Measurements from ENCODE around the gene KPNA4. TPM values are rescaled to one million over a fixed set of nuclear protein-coding genes. Genes with fewer than 3 reads are reported as not detected.
"Not testable (repeated sequence)": the region's sequence is repeated elsewhere in the genome, so short reads cannot be mapped to it uniquely, and the experiment has no call there.

Gene KPNA4
- total and polyA plus RNA-seq, 2 donors from 2014 or later, result 11.7 to 37.9 TPM

- Histone ChIP-seq H3K9ac (ENCODE audit: low read length in 3 of 3) (no peak overlapping the region), H3K4me1 (ENCODE audit: control insufficient read depth in 2 of 3, insufficient read depth in 2 of 3, low read depth in 1 of 3, low read length in 3 of 3) (no peaks in the 10 kb centered on the region), H3K27ac (ENCODE audit: low read depth in 2 of 2, low read length in 2 of 2) (no peak overlapping the region), H3K36me3 (ENCODE audit: control insufficient read depth in 2 of 3, insufficient read depth in 3 of 3, low read length in 3 of 3) (no peaks in the 10 kb centered on the region), H3K4me3 (ENCODE audit: low read length in 3 of 3) (no peak overlapping the region), H3K27me3 (ENCODE audit: control insufficient read depth, insufficient read depth, low read length) (no peaks in the 10 kb centered on the region), H3K9me3 (ENCODE audit: control insufficient read depth in 2 of 3, insufficient read depth in 1 of 3, low read length in 3 of 3) (no peaks in the 10 kb centered on the region)
- no peak for FAIRE-seq
- intact Hi-C loops (cut with DNase I), result no loop called here
- TF ChIP-seq CTCF (IDR thresholded peaks at IDR 0.05; ENCODE audit: borderline replicate concordance, extremely low read depth, insufficient read depth), result no peak
- no peak for DNase-seq
Measured at GRCh38 chr3:160605315-160605714, 39.9 kb upstream of the KPNA4 start.

GRCh38 chr3:160603845-160604244 is 38.5 kb upstream of the KPNA4 start:
- H3K9ac ChIP-seq (ENCODE audit: low read length in 3 of 3); H3K4me1 ChIP-seq (ENCODE audit: control insufficient read depth in 2 of 3, insufficient read depth in 2 of 3, low read depth in 1 of 3, low read length in 3 of 3); H3K27me3 ChIP-seq (ENCODE audit: control insufficient read depth, insufficient read depth, low read length); H3K36me3 ChIP-seq (ENCODE audit: control insufficient read depth in 2 of 3, insufficient read depth in 3 of 3, low read length in 3 of 3); FAIRE-seq; H3K4me3 ChIP-seq (ENCODE audit: low read length in 3 of 3); H3K27ac ChIP-seq (ENCODE audit: low read depth in 2 of 2, low read length in 2 of 2); DNase-seq; intact Hi-C loops (cut with DNase I); H3K9me3 ChIP-seq (ENCODE audit: control insufficient read depth in 2 of 3, insufficient read depth in 1 of 3, low read length in 3 of 3): not testable (repeated sequence)

- Histone ChIP-seq H3K27me3 (ENCODE audit: control insufficient read depth, insufficient read depth, low read length) (no peaks in the 10 kb centered on the region), H3K9ac (ENCODE audit: low read length in 3 of 3) (no peak overlapping the region), H3K36me3 (ENCODE audit: control insufficient read depth in 2 of 3, insufficient read depth in 3 of 3, low read length in 3 of 3) (no peaks in the 10 kb centered on the region), H3K9me3 (ENCODE audit: control insufficient read depth in 2 of 3, insufficient read depth in 1 of 3, low read length in 3 of 3) (no peaks in the 10 kb centered on the region), H3K27ac (ENCODE audit: low read depth in 2 of 2, low read length in 2 of 2) (no peak overlapping the region), H3K4me3 (ENCODE audit: low read length in 3 of 3) (no peak overlapping the region), H3K4me1 (ENCODE audit: control insufficient read depth in 2 of 3, insufficient read depth in 2 of 3, low read depth in 1 of 3, low read length in 3 of 3) (no peaks in the 10 kb centered on the region)
- intact Hi-C loops (cut with DNase I), result no loop called here
- FAIRE-seq (no peak), DNase-seq (no peak)
- no peak for TF ChIP-seq CTCF (IDR thresholded peaks at IDR 0.05; ENCODE audit: borderline replicate concordance, extremely low read depth, insufficient read depth)
Measured at GRCh38 chr3:160602259-160602658, 36.9 kb upstream of the KPNA4 start.

- Histone ChIP-seq H3K36me3 (ENCODE audit: control insufficient read depth in 2 of 3, insufficient read depth in 3 of 3, low read length in 3 of 3) (no peaks in the 10 kb centered on the region), H3K4me1 (ENCODE audit: control insufficient read depth in 2 of 3, insufficient read depth in 2 of 3, low read depth in 1 of 3, low read length in 3 of 3) (no peaks in the 10 kb centered on the region), H3K27me3 (ENCODE audit: control insufficient read depth, insufficient read depth, low read length) (no peaks in the 10 kb centered on the region), H3K9ac (ENCODE audit: low read length in 3 of 3) (no peak overlapping the region), H3K27ac (ENCODE audit: low read depth in 2 of 2, low read length in 2 of 2) (no peak overlapping the region), H3K4me3 (ENCODE audit: low read length in 3 of 3) (no peak overlapping the region), H3K9me3 (ENCODE audit: control insufficient read depth in 2 of 3, insufficient read depth in 1 of 3, low read length in 3 of 3) (no peaks in the 10 kb centered on the region)
- TF ChIP-seq CTCF (IDR thresholded peaks at IDR 0.05; ENCODE audit: borderline replicate concordance, extremely low read depth, insufficient read depth), result no peak
- intact Hi-C loops (cut with DNase I), result no loop called here
- FAIRE-seq (no peak), DNase-seq (no peak)
Measured at GRCh38 chr3:160601288-160601687, 35.9 kb upstream of the KPNA4 start.

Data from kidney (tissue), 14 donors.